Activated T-cell treated with anti-CD3 and anti-CD28 coated beads, Interleukin-2, amount 50 U/mL, for 72 hours (primary cell): ENCODE measurements around the gene TOP3A. TPM values are rescaled to one million over a fixed set of nuclear protein-coding genes. Genes with fewer than 3 reads are reported as not detected.
A peak's percentile ranks its signal among the peaks of the same experiment; 100 is the strongest.
"Not testable (repeated sequence)": the region's sequence is repeated elsewhere in the genome, so short reads cannot be mapped to it uniquely, and the experiment has no call there.

ENCODE experiments used
- ATAC-seq, 2 donors: fragments of 150-1000 bp; cut with Tn5 transposase; replicated peaks in 1 of 2; 2 replicates each; pipeline ENCODE4 v1.10.0; 2021; ENCODE audit warnings: moderate library complexity in 2 of 2, mild to moderate bottlenecking in 1 of 2
- DNase-seq, 2 donors: peaks; one replicate each; pipeline ENCODE4 v3.0.0; 2021 to 2022; ENCODE audit warnings: mixed read lengths in 1 of 2
- H3K27ac Mint-ChIP-seq: one replicate; pipeline ENCODE4 v1.8.0; 2022; ENCODE audit warnings: mild to moderate bottlenecking, moderate library complexity, mixed read lengths
- H3K27me3 Mint-ChIP-seq: one replicate; pipeline ENCODE4 v1.8.0; 2022; ENCODE audit warnings: low read depth, mixed read lengths
- H3K36me3 Mint-ChIP-seq, 2 donors: one replicate each; pipeline ENCODE4 v1.8.0; 2022; ENCODE audit warnings: mixed read lengths in 2 of 2, mild to moderate bottlenecking in 1 of 2; ENCODE audit not compliant: insufficient read depth in 2 of 2
- H3K4me1 Mint-ChIP-seq: one replicate; pipeline ENCODE4 v1.8.0; 2022; ENCODE audit warnings: low read depth, mixed read lengths
- H3K4me3 Mint-ChIP-seq, 2 donors: one replicate each; pipeline ENCODE4 v1.8.0; 2022; ENCODE audit warnings: mild to moderate bottlenecking in 2 of 2, mixed read lengths in 2 of 2, moderate library complexity in 2 of 2
- H3K9me3 Mint-ChIP-seq, 2 donors: one replicate each; pipeline ENCODE4 v1.8.0; 2022; ENCODE audit warnings: mixed read lengths in 2 of 2
- total RNA-seq, 2 donors: library from RNA; stranded (reverse); gene quantifications; one replicate each; pipeline ENCODE4 v1.2.3, GENCODE V29; 2022

Gene TOP3A
- 10 to 100 TPM; 72.0 to 90.6 TPM for total RNA-seq

GRCh38 chr17:18314731-18315561 lies at the start of gene TOP3A, which contains the start of gene SMCR8:
TOP3A (minus strand) TSS chr17:18314994; CDS start chr17:18314778, 216 bp downstream.
SMCR8 (plus strand) TSS chr17:18315293; CDS start chr17:18315790, 497 bp downstream.
- Mint-ChIP-seq H3K27me3 (no peaks in the 10 kb centered on the region), H3K9me3 (no peaks in the 10 kb centered on the region), H3K4me1 (peaks cover 77% of the 10 kb centered on the region), H3K36me3 (peaks cover 8 to 11% of the 10 kb centered on the region in 2 donors), H3K4me3 (peak within 1 kb of the TSS; percentile 84 to 97), H3K27ac (peak within 1 kb of the TSS; percentile 91)
- peak; percentile 95 to 97 for DNase-seq
- ATAC-seq: peak; percentile 93 to 94

GRCh38 chr17:18364166-18364565 lies 49.4 kb upstream of the TOP3A start:
- Mint-ChIP-seq H3K9me3 (no peaks in the 10 kb centered on the region), H3K4me1 (peaks cover 31% of the 10 kb centered on the region), H3K36me3 (peaks cover 0 to 6% of the 10 kb centered on the region in 2 donors), H3K4me3 (no peak overlapping the region), H3K27ac (no peak overlapping the region), H3K27me3 (no peaks in the 10 kb centered on the region)
- DNase-seq (no peak), ATAC-seq (no peak)

- Mint-ChIP-seq H3K36me3 (peaks cover 0 to 9% of the 10 kb centered on the region in 2 donors), H3K9me3 (no peaks in the 10 kb centered on the region), H3K27ac (peak within 1 kb of the TSS; percentile 35), H3K27me3 (no peaks in the 10 kb centered on the region), H3K4me1 (peaks cover 31% of the 10 kb centered on the region), H3K4me3 (peak within 1 kb of the TSS; percentile 86 to 94)
- peak; percentile 100 for ATAC-seq
- DNase-seq: peak; percentile 95 to 96
Measured at GRCh38 chr17:18363101-18364049, 48.6 kb upstream of the TOP3A start, which contains the start of gene SHMT1. SHMT1 (minus strand) TSS chr17:18363550; CDS start chr17:18355981, 7,569 bp downstream.

- ATAC-seq: peak in 1 of 2 donors; percentile 1
- H3K27me3 Mint-ChIP-seq: no peaks in the 10 kb centered on the region
- H3K27ac Mint-ChIP-seq: no peak overlapping the region
- DNase-seq: peak; percentile 6 to 14
- peaks cover 31% of the 10 kb centered on the region for H3K4me1 Mint-ChIP-seq
- peak overlapping the region; percentile 86 to 94 for H3K4me3 Mint-ChIP-seq
- H3K9me3 Mint-ChIP-seq: no peaks in the 10 kb centered on the region
- peaks cover 0 to 9% of the 10 kb centered on the region in 2 donors for H3K36me3 Mint-ChIP-seq
Measured at GRCh38 chr17:18362698-18363100, 47.9 kb upstream of the TOP3A start.

- DNase-seq (no peak), ATAC-seq (no peak)
- Mint-ChIP-seq H3K4me3 (peak overlapping the region; percentile 86 to 94), H3K9me3 (no peaks in the 10 kb centered on the region), H3K27me3 (no peaks in the 10 kb centered on the region), H3K36me3 (peaks cover 0 to 9% of the 10 kb centered on the region in 2 donors), H3K27ac (no peak overlapping the region), H3K4me1 (peaks cover 31% of the 10 kb centered on the region)
Measured at GRCh38 chr17:18361837-18362697, 47.3 kb upstream of the TOP3A start.

GRCh38 chr17:18360518-18360917 lies 45.7 kb upstream of the TOP3A start:
- no peak for ATAC-seq
- no peak for DNase-seq
- Mint-ChIP-seq H3K27ac (no peak overlapping the region), H3K4me1 (peaks cover 31% of the 10 kb centered on the region), H3K4me3 (peak overlapping the region in 1 of 2 donors; percentile 29), H3K36me3 (peaks cover 0 to 12% of the 10 kb centered on the region in 2 donors), H3K9me3 (no peaks in the 10 kb centered on the region), H3K27me3 (no peaks in the 10 kb centered on the region)

GRCh38 chr17:18356624-18357023 lies 41.8 kb upstream of the TOP3A start:
- ATAC-seq (no peak), DNase-seq (no peak)
- Mint-ChIP-seq H3K36me3 (peaks cover 4 to 20% of the 10 kb centered on the region in 2 donors), H3K27me3 (no peaks in the 10 kb centered on the region), H3K27ac (no peak overlapping the region), H3K9me3 (no peaks in the 10 kb centered on the region), H3K4me1 (peaks cover 16% of the 10 kb centered on the region), H3K4me3 (no peak overlapping the region)

- Mint-ChIP-seq H3K27me3 (no peaks in the 10 kb centered on the region), H3K36me3 (peaks cover 4 to 13% of the 10 kb centered on the region in 2 donors), H3K9me3 (no peaks in the 10 kb centered on the region), H3K4me1 (no peaks in the 10 kb centered on the region), H3K4me3 (no peak overlapping the region), H3K27ac (no peak overlapping the region)
- no peak for ATAC-seq
- no peak for DNase-seq
Measured at GRCh38 chr17:18353541-18353940, 38.7 kb upstream of the TOP3A start.

GRCh38 chr17:18344021-18344420 lies 29.2 kb upstream of the TOP3A start:
- H3K27me3 Mint-ChIP-seq: no peaks in the 10 kb centered on the region
- H3K27ac Mint-ChIP-seq: no peak overlapping the region
- H3K36me3 Mint-ChIP-seq: peaks cover 2 to 32% of the 10 kb centered on the region in 2 donors
- no peaks in the 10 kb centered on the region for H3K4me1 Mint-ChIP-seq
- no peak for ATAC-seq
- no peak for DNase-seq
- no peak overlapping the region for H3K4me3 Mint-ChIP-seq
- no peaks in the 10 kb centered on the region for H3K9me3 Mint-ChIP-seq

- H3K9me3 Mint-ChIP-seq: no peaks in the 10 kb centered on the region
- H3K4me3 Mint-ChIP-seq: no peak overlapping the region
- H3K4me1 Mint-ChIP-seq: no peaks in the 10 kb centered on the region
- H3K36me3 Mint-ChIP-seq: peaks cover 6 to 20% of the 10 kb centered on the region in 2 donors
- ATAC-seq (no peak), DNase-seq (no peak)
- no peak overlapping the region for H3K27ac Mint-ChIP-seq
- H3K27me3 Mint-ChIP-seq: no peaks in the 10 kb centered on the region
Measured at GRCh38 chr17:18339933-18340332, 25.1 kb upstream of the TOP3A start.

- not testable (repeated sequence) for DNase-seq, ATAC-seq, H3K9me3 Mint-ChIP-seq, H3K27ac Mint-ChIP-seq, H3K27me3 Mint-ChIP-seq, H3K4me1 Mint-ChIP-seq, H3K4me3 Mint-ChIP-seq
- peaks cover 6 to 18% of the 10 kb centered on the region in 2 donors for H3K36me3 Mint-ChIP-seq
Measured at GRCh38 chr17:18338158-18338557, 23.4 kb upstream of the TOP3A start.

GRCh38 chr17:18332909-18333489 lies 18.2 kb upstream of the TOP3A start:
- ATAC-seq (peak; percentile 26 to 68), DNase-seq (no peak)
- Mint-ChIP-seq H3K27me3 (no peaks in the 10 kb centered on the region), H3K36me3 (peaks cover 0 to 10% of the 10 kb centered on the region in 2 donors), H3K9me3 (no peaks in the 10 kb centered on the region), H3K4me3 (no peak overlapping the region), H3K4me1 (peaks cover 14% of the 10 kb centered on the region), H3K27ac (no peak overlapping the region)
